KOPT-K1 (cell line): ENCODE measurements around the gene UGT3A2.
"Not testable (repeated sequence)": the region's sequence is repeated elsewhere in the genome, so short reads cannot be mapped to it uniquely, and the experiment has no call there.

Experiments used
- H3K27ac ChIP-seq: fragments of 200-600 bp; sonication (generic); 2 replicates; pipeline ENCODE4 v1.5.1; 2016; ENCODE audit warnings: antibody characterized with exemption, mild to moderate bottlenecking, low read depth, low read length; ENCODE audit not compliant: poor library complexity, severe bottlenecking
- H3K36me3 ChIP-seq: fragments of 200-600 bp; sonication (generic); 2 replicates; pipeline ENCODE4 v1.5.1; 2017; ENCODE audit warnings: antibody characterized with exemption, mild to moderate bottlenecking, low read length, moderate library complexity; ENCODE audit not compliant: insufficient read depth
- H3K9me3 ChIP-seq: fragments of 200-600 bp; sonication (generic); 2 replicates; pipeline ENCODE4 v1.5.1; 2017; ENCODE audit warnings: antibody characterized with exemption, low read length, mild to moderate bottlenecking; ENCODE audit not compliant: insufficient read depth, poor library complexity, severe bottlenecking

Gene UGT3A2

DNA sequence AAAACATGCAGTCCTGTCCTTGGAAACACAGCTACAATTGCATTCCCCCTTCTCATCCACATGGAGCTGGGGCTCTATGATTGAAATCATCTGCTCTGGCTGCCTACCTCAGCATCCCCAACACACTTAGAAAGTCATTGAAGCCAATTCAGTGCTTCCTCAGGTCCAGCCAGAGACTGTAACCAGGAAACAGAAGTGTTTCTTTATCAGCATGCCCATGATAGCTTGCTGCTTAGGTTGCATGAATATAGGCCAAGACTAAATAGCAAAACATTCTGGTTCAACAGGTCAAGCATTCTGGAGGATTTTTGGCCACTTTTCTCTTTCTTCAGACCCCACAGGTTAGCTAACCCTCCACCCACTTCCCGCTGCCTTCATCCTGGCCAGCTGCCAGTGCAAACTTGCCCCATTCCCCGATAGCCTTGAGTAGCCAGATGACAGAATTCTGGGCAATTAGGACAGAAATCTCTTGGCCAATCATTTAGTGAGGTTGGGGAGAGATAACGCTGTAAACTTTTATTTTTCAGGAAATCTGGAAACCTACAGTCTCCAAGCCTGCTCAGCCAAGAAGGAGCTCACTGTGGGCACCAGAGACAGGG lies 32.0 kb downstream of the UGT3A2 start:
- H3K9me3 ChIP-seq, H3K27ac ChIP-seq: not testable (repeated sequence)

DNA sequence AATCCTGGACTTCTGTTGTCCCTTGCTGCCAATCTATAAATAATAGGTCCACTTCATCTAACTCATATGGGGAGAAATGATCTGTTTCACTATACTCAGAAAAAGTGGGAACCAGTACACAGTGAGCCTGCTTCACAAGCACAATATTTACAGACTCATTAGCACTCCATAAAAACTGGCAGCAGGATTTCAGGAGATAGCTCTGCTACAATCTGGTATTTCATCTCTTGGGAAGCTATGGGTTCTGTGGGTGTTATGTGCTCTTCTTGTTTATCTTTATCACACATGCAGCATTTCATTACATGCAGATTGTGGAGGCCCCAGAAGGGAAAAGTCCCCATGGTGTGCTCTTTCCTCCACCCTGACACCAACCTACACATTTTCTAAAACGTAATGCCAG lies 33.2 kb downstream of the UGT3A2 start:
- no peaks in the 10 kb centered on the region for H3K9me3 ChIP-seq
- H3K36me3 ChIP-seq, result no peaks in the 10 kb centered on the region
- H3K27ac ChIP-seq, result no peak overlapping the region

More for the DNA sequence above, 32.0 kb downstream of the UGT3A2 start:
- H3K36me3 ChIP-seq, result not testable (repeated sequence)

DNA sequence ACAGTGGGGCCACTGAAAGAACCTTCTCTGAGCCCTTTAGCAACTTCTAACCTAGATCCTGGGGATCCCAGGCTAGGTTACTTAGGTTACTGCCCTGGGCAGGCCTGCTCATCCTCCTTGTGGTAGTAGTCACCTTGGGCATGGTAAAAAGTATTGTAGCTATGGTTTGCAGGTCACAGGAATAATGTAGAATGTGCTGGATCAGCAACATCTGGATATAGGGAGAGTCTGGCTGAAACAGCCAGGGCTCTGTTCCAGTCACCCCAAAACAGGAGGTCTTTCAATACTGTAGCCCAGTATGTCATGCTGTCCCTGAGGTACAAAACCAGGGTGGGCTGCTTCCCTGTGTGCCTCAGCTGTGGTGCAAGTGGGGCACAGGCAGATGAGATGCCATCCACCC lies 33.6 kb downstream of the UGT3A2 start:
- Histone ChIP-seq H3K36me3 (no peaks in the 10 kb centered on the region), H3K9me3 (no peaks in the 10 kb centered on the region), H3K27ac (no peak overlapping the region)

DNA sequence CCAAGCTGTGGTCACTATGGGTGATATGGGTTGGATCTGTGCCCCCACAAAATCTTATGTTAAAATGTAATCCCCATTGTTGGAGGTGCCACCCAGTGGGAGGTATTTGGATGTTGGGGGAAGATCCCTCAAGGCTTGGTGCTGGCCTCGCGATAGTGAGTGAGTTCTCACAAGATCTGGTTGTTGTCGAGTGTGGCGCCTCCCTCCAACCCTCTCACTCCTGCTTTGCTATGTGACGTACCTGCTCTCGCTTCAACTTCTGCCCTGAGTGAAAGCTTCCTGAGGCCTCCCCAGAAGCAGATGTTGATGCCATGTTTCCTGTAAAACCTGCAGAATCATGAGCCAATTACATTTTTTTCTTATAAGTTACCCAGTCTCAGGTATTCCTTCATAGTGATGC lies 35.5 kb downstream of the UGT3A2 start:
- Histone ChIP-seq H3K36me3 (no peaks in the 10 kb centered on the region), H3K9me3 (no peaks in the 10 kb centered on the region), H3K27ac (no peak overlapping the region)

DNA sequence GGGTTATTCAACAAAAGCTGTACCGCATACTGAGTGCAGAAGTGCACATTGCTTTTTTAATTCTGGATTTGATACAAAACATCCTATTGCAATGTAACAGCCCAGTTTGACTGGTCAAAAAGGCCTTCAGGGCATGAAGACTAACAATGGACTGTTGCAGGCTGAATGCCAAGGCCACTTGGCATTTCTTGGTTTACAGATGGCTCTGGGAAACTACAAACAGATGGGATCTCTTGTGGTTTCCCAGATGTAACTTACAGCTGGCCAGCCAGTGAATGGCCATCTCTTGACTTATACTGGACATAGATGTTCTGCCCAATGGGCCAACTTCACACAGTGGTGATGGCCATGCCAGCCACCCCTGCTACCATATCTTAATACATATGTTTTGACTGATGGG lies 36.8 kb downstream of the UGT3A2 start:
- H3K27ac ChIP-seq, result no peak overlapping the region
- H3K36me3 ChIP-seq, result no peaks in the 10 kb centered on the region
- no peaks in the 10 kb centered on the region for H3K9me3 ChIP-seq

DNA sequence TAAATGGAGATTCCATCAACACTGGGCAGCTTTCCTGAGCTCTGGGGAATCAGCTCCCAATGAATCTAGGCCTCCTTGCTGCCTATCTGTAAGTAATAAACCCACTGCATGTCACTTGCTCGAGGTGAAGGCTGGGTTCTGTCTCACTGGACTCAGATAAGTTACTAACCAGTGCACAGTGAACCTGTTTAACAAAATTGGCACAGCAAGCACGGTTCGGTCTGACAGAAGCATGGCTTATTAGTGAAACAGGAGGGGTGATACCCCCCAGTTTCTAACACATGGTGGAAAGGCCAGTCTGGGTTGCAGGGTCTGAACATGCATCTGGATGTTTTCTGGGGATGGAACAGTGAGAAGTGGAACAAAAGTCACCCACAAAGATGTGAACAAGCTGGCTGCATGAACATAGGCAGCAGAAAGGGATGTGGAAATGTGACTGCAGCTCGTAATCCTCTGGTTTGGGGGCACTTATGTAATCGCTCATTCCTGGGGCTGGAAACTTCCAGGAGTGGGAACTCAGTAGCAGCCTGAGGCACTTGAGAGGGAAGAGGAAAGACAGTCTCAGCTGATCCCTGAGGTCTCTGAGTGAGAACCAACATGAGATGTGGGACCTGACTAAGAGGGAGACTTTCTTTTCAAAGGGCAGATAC lies 37.7 kb downstream of the UGT3A2 start:
- Histone ChIP-seq H3K9me3 (no peaks in the 10 kb centered on the region), H3K27ac (no peak overlapping the region), H3K36me3 (no peaks in the 10 kb centered on the region)

DNA sequence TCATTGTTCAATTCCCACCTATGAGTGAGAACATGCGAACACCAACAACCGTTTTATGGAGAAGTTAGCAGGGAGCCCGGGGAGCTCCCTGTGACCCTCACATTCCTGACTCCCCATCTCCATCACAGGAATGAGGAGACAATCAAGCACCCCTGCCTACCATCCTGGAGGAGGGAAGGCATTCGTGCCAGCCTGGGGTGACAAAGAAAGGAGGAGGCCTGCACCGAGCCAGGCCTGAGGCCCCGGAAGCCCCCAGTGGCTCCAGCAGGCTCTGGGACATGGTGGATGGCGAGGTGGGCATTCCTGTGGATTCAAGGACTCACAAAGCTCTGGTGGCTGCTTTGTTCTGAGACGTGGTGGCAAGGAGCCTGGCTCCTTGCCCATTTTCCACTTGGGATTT lies 39.0 kb downstream of the UGT3A2 start:
- Histone ChIP-seq H3K9me3 (no peaks in the 10 kb centered on the region), H3K27ac (no peak overlapping the region), H3K36me3 (no peaks in the 10 kb centered on the region)

DNA sequence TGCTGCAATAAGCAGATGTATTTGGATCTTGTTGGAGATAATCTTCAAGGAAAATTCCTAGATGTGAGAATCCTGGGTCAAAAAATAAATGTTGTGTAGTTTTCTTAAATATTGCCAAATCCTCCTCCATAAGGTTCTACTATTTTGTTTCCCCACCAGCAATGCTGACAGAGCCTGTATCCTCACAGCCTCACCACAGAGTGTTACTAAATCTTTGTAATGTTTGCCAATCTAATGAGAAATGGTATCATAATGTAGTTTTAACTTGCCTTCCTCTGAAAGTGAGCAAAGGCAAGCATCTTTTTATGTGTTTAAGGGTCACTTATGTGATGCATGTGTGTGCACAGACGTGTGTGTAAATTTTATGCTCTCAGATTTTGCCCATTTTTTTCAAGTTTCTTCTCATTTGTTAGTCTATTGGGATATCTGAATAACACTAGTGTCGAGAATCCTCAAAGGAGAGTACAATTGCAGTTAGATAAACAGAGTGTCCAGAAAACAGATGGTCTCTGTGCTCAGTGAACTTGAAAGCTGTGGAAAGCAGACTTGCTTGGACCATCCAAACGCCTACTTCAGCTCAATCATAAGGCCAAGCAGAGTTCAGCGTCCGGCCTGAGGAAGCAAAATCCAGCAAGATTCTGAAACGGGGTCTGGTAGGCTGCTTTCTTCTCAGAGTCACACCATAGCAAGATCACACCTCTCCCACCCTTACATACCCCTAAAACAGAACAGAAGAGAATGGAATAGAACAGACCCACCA lies 39.8 kb downstream of the UGT3A2 start:
- Histone ChIP-seq H3K9me3 (no peaks in the 10 kb centered on the region), H3K36me3 (no peaks in the 10 kb centered on the region), H3K27ac (no peak overlapping the region)

DNA sequence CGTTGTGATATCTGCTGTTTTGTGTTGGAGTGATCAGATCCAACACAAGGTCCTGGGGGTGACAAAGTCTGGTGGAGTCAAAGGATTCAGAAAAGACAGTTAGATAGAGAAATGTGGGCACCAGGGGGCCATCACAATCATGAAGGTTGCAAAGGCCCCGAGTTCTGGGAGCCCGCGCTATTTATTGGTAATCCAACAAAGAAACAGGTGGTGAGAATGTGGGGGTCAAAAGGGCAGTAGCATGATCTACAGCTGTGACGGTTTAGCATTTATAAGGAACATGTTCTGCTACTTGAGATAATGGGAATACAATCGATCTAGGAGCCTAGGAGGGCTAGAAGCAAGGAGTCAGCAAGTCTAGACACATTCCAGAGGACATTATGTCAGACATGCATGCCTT lies 44.4 kb downstream of the UGT3A2 start:
- H3K36me3 ChIP-seq, H3K27ac ChIP-seq, H3K9me3 ChIP-seq: not testable (repeated sequence)

DNA sequence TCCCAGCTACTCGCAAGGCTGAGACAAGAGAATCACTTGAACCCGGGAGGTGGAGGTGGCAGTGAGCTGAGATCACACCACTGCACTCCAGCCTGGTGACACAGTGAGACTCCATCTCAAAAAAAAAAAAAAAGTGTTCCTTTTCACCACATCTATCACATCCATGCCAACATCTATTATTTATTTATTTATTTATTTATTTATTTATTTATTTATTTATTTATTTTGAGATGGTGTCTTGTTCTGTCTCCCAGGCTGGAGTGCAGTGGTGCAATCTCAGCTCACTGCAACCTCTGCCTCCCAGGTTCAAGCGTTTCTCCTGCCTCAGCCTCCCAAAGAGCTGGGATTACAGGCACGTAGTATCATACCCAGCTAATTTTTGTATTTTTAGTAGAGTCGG lies 47.1 kb downstream of the UGT3A2 start:
- H3K27ac ChIP-seq, H3K36me3 ChIP-seq: not testable (repeated sequence)
- H3K9me3 ChIP-seq, result peaks cover 19% of the 10 kb centered on the region

DNA sequence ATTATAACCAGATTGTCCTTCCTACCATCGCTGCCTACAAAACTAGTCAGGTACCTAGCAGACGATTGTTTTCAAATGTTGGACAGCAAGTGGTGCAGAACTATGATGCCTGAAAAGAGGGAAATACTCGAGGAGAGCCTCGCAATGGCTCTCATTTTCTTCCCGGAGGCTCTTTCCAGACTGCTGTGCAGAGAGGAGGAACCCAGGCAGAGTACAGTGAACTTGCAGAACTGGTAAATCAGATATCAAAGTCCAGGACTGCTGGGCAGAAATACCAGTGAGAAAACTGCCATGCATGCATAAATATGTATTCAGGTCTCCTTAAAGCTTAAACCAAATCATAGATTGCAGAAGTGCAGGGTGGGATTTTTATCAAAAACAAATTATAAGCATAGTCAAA lies 49.1 kb downstream of the UGT3A2 start:
- peaks cover 38% of the 10 kb centered on the region for H3K9me3 ChIP-seq
- no peak overlapping the region for H3K27ac ChIP-seq

DNA sequence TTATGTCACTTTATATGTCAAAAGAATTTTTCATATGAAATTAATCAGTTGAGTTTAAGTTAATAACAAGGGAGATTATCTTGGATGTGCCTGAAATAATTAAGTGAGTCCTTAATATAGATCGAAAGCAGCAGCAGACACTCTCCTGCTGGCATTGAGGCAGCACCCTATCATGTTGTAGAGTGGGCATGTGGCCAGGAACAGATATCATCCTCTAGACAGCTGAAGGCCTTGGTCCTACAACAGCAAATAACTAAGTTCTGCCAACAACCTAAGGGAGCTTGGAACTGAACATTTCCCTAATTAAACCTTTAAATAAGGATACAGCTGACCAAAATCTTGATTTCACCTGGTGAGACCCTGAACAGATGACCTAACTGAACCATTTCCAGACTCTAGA lies 49.7 kb downstream of the UGT3A2 start:
- Histone ChIP-seq H3K36me3 (no peaks in the 10 kb centered on the region), H3K9me3 (peaks cover 42% of the 10 kb centered on the region), H3K27ac (no peak overlapping the region)

More for the DNA sequence above, 49.1 kb downstream of the UGT3A2 start:
- no peaks in the 10 kb centered on the region for H3K36me3 ChIP-seq

DNA sequence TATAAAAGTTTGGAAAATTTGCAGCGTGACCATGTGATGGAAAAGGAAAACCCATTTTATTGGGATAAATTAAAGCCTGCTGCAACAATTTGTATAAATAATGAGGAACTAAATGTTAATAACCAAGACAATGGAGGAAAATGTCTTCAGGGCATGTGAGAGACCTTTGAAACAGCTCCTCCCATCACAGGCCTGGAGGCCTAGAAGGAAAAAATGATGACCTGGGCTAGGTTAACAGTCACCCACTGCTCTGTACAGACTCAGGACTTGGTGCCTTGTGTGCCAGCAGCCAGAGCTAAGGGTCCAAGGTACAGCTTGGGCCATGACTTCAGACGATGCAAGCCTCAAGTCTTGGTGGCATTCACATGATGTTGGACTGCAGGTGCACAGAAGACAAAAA lies 53.5 kb downstream of the UGT3A2 start:
- Histone ChIP-seq H3K36me3 (no peaks in the 10 kb centered on the region), H3K27ac (no peak overlapping the region), H3K9me3 (peaks cover 58% of the 10 kb centered on the region)

DNA sequence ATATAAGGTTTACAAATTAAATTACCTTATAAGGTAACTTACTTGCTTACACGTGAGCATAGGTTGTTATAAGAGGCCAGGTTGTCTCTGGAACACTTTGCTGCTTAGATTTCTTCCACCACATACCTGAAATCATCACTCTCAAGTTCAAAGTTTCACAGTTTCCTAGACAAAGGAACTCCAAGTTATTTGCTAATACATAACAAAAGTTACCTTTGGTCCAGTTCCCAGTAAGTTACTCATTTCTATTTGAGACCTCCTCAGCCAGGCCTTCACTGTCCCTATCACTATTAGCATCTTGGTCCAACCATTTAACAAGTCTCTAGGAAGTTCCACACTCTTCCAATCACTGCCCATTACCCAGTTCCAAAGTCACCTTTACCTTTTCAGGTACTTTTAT lies 57.0 kb downstream of the UGT3A2 start:
- no peak overlapping the region for H3K27ac ChIP-seq
- H3K36me3 ChIP-seq, result no peaks in the 10 kb centered on the region
- H3K9me3 ChIP-seq, result peaks cover 47% of the 10 kb centered on the region

DNA sequence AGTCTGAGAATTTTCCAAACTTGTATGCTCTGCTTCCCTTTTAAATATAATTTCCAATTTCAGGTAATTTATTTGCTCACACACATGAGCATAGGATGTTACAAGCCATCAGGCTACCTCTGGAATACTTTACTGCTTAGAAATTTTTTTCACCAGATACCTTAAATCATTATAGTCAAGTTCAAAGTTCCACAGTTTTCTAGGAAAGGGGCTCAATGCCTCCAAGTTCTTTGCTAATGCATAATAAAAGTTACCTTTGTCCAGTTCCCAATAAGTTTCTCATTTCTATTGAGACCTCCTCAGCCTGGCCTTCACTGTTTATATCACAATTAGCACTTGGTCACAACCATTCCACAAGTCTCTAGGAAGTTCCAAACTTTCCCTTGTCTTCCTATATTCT lies 59.3 kb downstream of the UGT3A2 start:
- peaks cover 24% of the 10 kb centered on the region for H3K9me3 ChIP-seq
- H3K36me3 ChIP-seq, result no peaks in the 10 kb centered on the region
- H3K27ac ChIP-seq, result no peak overlapping the region

DNA sequence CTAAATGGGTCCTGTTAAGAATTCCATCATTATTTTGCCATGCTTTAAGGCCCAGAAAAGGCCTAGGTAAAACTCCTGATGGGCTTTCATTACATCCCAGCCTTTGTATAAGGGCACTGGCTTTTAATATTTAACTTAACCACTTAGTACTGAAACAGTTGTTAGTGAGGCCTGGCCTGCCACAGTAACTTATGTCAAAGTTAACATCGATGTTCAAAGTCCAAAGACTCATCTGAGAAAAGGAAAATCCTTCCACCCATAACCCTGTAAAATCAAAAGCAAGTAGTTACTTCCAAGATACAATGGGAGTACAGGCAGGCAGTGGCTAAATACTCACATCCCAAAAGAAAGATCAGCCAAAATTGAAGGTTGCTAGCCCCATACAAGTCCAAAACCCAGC lies 60.5 kb downstream of the UGT3A2 start:
- Histone ChIP-seq H3K27ac (no peak overlapping the region), H3K9me3 (peaks cover 22% of the 10 kb centered on the region), H3K36me3 (no peaks in the 10 kb centered on the region)
